ENCODE results near the gene INPP5J.

GRCh38 chr22:31104869-31105268 is 17.9 kb upstream of the INPP5J start:
- TF ChIP-seq CTCF (IDR thresholded peaks at IDR 0.05 in 8 of 11, conservative IDR thresholded peaks at IDR 0.05 in 3 of 11), result peak in 3 of 11 experiments; percentile 8 to 20 (median 19)
- TF ChIP-seq POLR2AphosphoS5 (IDR thresholded peaks at IDR 0.05), result peak; percentile 70 to 78 (median 70)
- TF ChIP-seq POLR2A (IDR thresholded peaks at IDR 0.05), result no peak

Measured in spleen (tissue), 7 donors.